K562 (cell line): ENCODE data around the gene SLFN12. TPM values are rescaled to one million over a fixed set of nuclear protein-coding genes. Genes with fewer than 3 reads are reported as not detected.

ENCODE experiments used
- ATAC-seq: fragments of 200-7000 bp; cut with Tn5 transposase; 3 replicates; pipeline ENCODE4 v1.9.1; 2020; ENCODE audit warnings: moderate library complexity
- BruUV-seq: library from RNA; stranded (reverse); fragments of 400-500 nt; replicated peaks from 2 replicates; lab custom pipeline; 2021; lab: Mats Ljungman, UMichigan
- CTCF ChIA-PET: fragments of 300-600 bp; formaldehyde crosslinking; extraction: SDS; loops from one replicate; lab custom pipeline; 2021; ENCODE audit warnings: low intra/inter-chr PET ratio; lab: Yijun Ruan, JAX
- POLR2A ChIA-PET: fragments of 300-600, 350-650 bp; sonication (Branson Sonifier 250); formaldehyde crosslinking; extraction: SDS; loops from one replicate; lab custom pipeline; 2021; ENCODE audit warnings: antibody characterized with exemption, inconsistent platforms; lab: Yijun Ruan, JAX
- DNase-seq, 4 experiments: peaks; one replicate each; pipeline versions ENCODE4 v3.0.0 to v3.0.0-alpha.2; 2011 to 2018; ENCODE audit warnings: low spot score in 3 of 4, mixed read lengths in 3 of 4; ENCODE audit errors: extremely low read depth in 1 of 4
- FAIRE-seq: peaks from 2 replicates; lab custom pipeline; 2011; peaks lifted over from hg19 to GRCh38; lab: Jason Lieb, UNC
- H2AFZ ChIP-seq: 2 replicates; pipeline ENCODE4 v1.6.0; 2011; ENCODE audit warnings: low read depth, low read length, control low read depth, inconsistent platforms
- H3K27ac ChIP-seq: fragments of 200-600 bp; 3 replicates; pipeline ENCODE4 v1.8.0; 2011; ENCODE audit warnings: low read depth, mild to moderate bottlenecking, control low read depth, inconsistent platforms, low read length, moderate library complexity, mixed read lengths; ENCODE audit errors: extremely low read depth
- H3K27me3 ChIP-seq, 2 experiments: fragments of 300-600 bp in 1 of 2; 2 replicates in 1 of 2; 3 replicates in 1 of 2; pipeline versions ENCODE4 v1.6.0 to v1.8.0; 2011; ENCODE audit warnings: inconsistent platforms in 2 of 2, low read length in 2 of 2, mild to moderate bottlenecking in 1 of 2, mixed read lengths in 1 of 2, moderate library complexity in 1 of 2; ENCODE audit not compliant: control insufficient read depth in 2 of 2, insufficient read depth in 2 of 2
- H3K36me3 ChIP-seq: fragments of 300-600 bp; 3 replicates; pipeline ENCODE4 v1.8.0; 2011; ENCODE audit warnings: mild to moderate bottlenecking, low read length, inconsistent platforms; ENCODE audit not compliant: control insufficient read depth, insufficient read depth
- H3K4me1 ChIP-seq, 2 experiments: fragments of 200-600 bp in 1 of 2; replicated peaks in 1 of 2; 2 replicates in 1 of 2; 3 replicates in 1 of 2; pipeline versions ENCODE4 v1.5.1 to v1.8.0; 2011; ENCODE audit warnings: inconsistent platforms in 2 of 2, low read length in 2 of 2, mild to moderate bottlenecking in 1 of 2, mixed read lengths in 1 of 2, moderate library complexity in 1 of 2; ENCODE audit not compliant: control insufficient read depth in 2 of 2, insufficient read depth in 2 of 2
- H3K4me2 ChIP-seq: 2 replicates; pipeline ENCODE4 v1.6.1; 2011; ENCODE audit warnings: low read length, control low read depth, inconsistent platforms, mixed read lengths; ENCODE audit not compliant: insufficient read depth
- H3K4me3 ChIP-seq: fragments of 200-600 bp; sonication (generic), shearing (Covaris generic); 2 replicates; pipeline ENCODE4 v1.5.1; 2016; ENCODE audit warnings: control low read depth, inconsistent platforms
- H3K79me2 ChIP-seq: fragments of 200-600 bp; 3 replicates; pipeline ENCODE4 v1.8.0; 2011; ENCODE audit warnings: low read length, inconsistent platforms; ENCODE audit not compliant: control insufficient read depth, insufficient read depth
- H3K9ac ChIP-seq, 2 experiments: 2 replicates each; pipeline versions ENCODE4 v1.6.0 to v1.6.1; 2011; ENCODE audit warnings: low read depth in 2 of 2, low read length in 2 of 2, control low read depth in 1 of 2, inconsistent platforms in 1 of 2, mild to moderate bottlenecking in 1 of 2, mixed read lengths in 1 of 2; ENCODE audit not compliant: insufficient read depth in 1 of 2
- H3K9me1 ChIP-seq: one replicate; pipeline ENCODE4 v1.6.0; 2011; ENCODE audit warnings: inconsistent platforms, mild to moderate bottlenecking, low read length, moderate library complexity; ENCODE audit not compliant: control insufficient read depth, insufficient read depth
- H3K9me3 ChIP-seq: replicated peaks from 2 replicates; pipeline ENCODE4 v1.5.1; 2011; ENCODE audit warnings: low read depth, low read length, inconsistent platforms; ENCODE audit not compliant: control insufficient read depth, insufficient read depth
- H4K20me1 ChIP-seq: replicated peaks from 2 replicates; pipeline ENCODE4 v1.6.1; 2011; ENCODE audit warnings: low read length, inconsistent platforms, mixed read lengths; ENCODE audit not compliant: control insufficient read depth, insufficient read depth
- ELF2 ChIP-seq: fragments of 250-450 bp; sonication (Bioruptor Pico); IDR thresholded peaks from 2 replicates; pipeline ENCODE4 v1.5.0; 2021; ENCODE audit warnings: mild to moderate bottlenecking
- GTF2A2 ChIP-seq: IDR thresholded peaks from 2 replicates; pipeline ENCODE4 v1.6.1; 2016; ENCODE audit warnings: mild to moderate bottlenecking, missing genetic modification characterization, missing compliant biosample characterization
- HOMEZ ChIP-seq: fragments of 250-450 bp; sonication (Bioruptor Pico); IDR thresholded peaks from 2 replicates; pipeline ENCODE4 v1.4.0; 2020; ENCODE audit warnings: mild to moderate bottlenecking, moderate library complexity
- IFI16 ChIP-seq: fragments of 250-450 bp; sonication (Bioruptor Pico); IDR thresholded peaks from 2 replicates; pipeline ENCODE4 v2.1.2; 2022; ENCODE audit warnings: mild to moderate bottlenecking, inconsistent platforms
- MECOM ChIP-seq: fragments of 250-450 bp; sonication (Bioruptor Pico); IDR thresholded peaks from 2 replicates; pipeline ENCODE4 v1.8.0; 2022; ENCODE audit warnings: inconsistent platforms
- MYBL2 ChIP-seq, 2 experiments: fragments of 450-650 bp in 1 of 2; sonication (generic) in 1 of 2; formaldehyde crosslinking in 1 of 2; IDR thresholded peaks; 2 replicates each; pipeline versions ENCODE4 v1.6.1 to v1.8.1; 2017 to 2022; ENCODE audit warnings: borderline replicate concordance in 1 of 2, inconsistent platforms in 1 of 2, low read depth in 1 of 2, mild to moderate bottlenecking in 1 of 2, missing genetic modification reagents in 1 of 2, moderate library complexity in 1 of 2
- NR2F6 ChIP-seq: fragments of 450-650 bp; formaldehyde crosslinking; IDR thresholded peaks from 2 replicates; pipeline ENCODE4 v1.4.0; 2020; ENCODE audit warnings: mild to moderate bottlenecking
- PCBP1 ChIP-seq: fragments of 200-400 bp; formaldehyde crosslinking; IDR thresholded peaks from 2 replicates; pipeline ENCODE4 v1.6.1; 2018; ENCODE audit warnings: mild to moderate bottlenecking, low read depth, low read length; ENCODE audit not compliant: poor library complexity, severe bottlenecking
- POLR2AphosphoS2 ChIP-seq: IDR thresholded peaks from 2 replicates; pipeline ENCODE4 v1.6.1; 2012; ENCODE audit warnings: low read length, improper control_type of control experiment
- PRDM10 ChIP-seq: fragments of 450-650 bp; IDR thresholded peaks from 2 replicates; pipeline ENCODE4 v1.6.1; 2018; ENCODE audit not compliant: partially characterized antibody
- SFPQ ChIP-seq: fragments of 200-400 bp; formaldehyde crosslinking; IDR thresholded peaks from 2 replicates; pipeline ENCODE4 v1.6.1; 2017; ENCODE audit warnings: mild to moderate bottlenecking, low read depth, low read length, moderate library complexity
- SRSF7 ChIP-seq: fragments of 200-400 bp; formaldehyde crosslinking; optimal IDR thresholded peaks from 2 replicates; pipeline ENCODE3; 2017; ENCODE audit warnings: mild to moderate bottlenecking, low read depth, low read length
- ZNF79 ChIP-seq: fragments of 250-450 bp; sonication (Bioruptor Pico); IDR thresholded peaks from 2 replicates; pipeline ENCODE4 v1.4.0; 2020; ENCODE audit warnings: low read depth, mild to moderate bottlenecking, moderate library complexity
- WGBS: fragments of 100-300 bp; shearing (Covaris generic); methylation state at CpG from one replicate; pipeline ENCODE4 v1.1.6; 2016; ENCODE audit warnings: low coverage, mixed read lengths; ENCODE audit not compliant: insufficient coverage; ENCODE audit errors: missing lambda C conversion rate; 5-methylcytosine and 5-hydroxymethylcytosine counted together
- in situ Hi-C: fragments of 300-500 bp; cut with MboI; formaldehyde crosslinking; loops from 4 replicates; pipeline ENCODE4 v1.15.0; 2018; ENCODE audit warnings: inconsistent platforms, mixed read lengths
- intact Hi-C: fragments of 100-400 bp; cut with micrococcal nuclease; formaldehyde crosslinking; loops from 2 replicates; pipeline ENCODE4 v1.14.2; 2022
- polyA plus RNA-seq, 8 experiments: library from polyadenylated mRNA; depleted of rRNA in 4 of 8; stranded (reverse) in 5 of 8; unstranded in 3 of 8; fragments of >200 nt; fragmentation: Nextera tagmentation in 2 of 8; fragmentation: Illumina TruSeq in 1 of 8; extraction: Ambion mirVana in 2 of 8; extraction: Trizol in 1 of 8; gene quantifications; 2 replicates each; pipeline versions ENCODE4 v1.2.1 to v1.2.3, GENCODE V29; 2011 to 2014; ENCODE audit warnings: inconsistent platforms in 1 of 8, missing spikeins in 1 of 8
- total RNA-seq, 7 experiments: library from RNA; depleted of rRNA in 6 of 7; stranded (reverse); fragments of >200 nt in 6 of 7; fragmentation: Illumina TruSeq in 2 of 7; extraction: Trizol in 2 of 7; gene quantifications; 2 replicates each; pipeline versions ENCODE4 v1.2.1 to v1.2.3, GENCODE V29; 2011 to 2021; ENCODE audit warnings: low replicate concordance in 1 of 7

The SLFN12 gene
- total and polyA plus RNA-seq, 9 of the 15 experiments (the other 6 are each of a cell fraction or from before 2014, with no cell fraction given) = 0.01 to 0.09 (median 0.07) TPM; not detected in 6

GRCh38 chr17:35372846-35373533, 59.3 kb downstream of the SLFN12 start (continued):
- TF ChIP-seq SFPQ = no peak
- TF ChIP-seq, all 486 proteins: peak for 0

GRCh38 chr17:35371934-35372333, 60.4 kb downstream of the SLFN12 start:
- no peak for DNase-seq
- Histone ChIP-seq H3K9me1 (no peaks in the 10 kb centered on the region), H3K27ac (no peak overlapping the region), H3K79me2 (no peaks in the 10 kb centered on the region), H3K27me3 (peaks cover 13 to 16% of the 10 kb centered on the region in 2 experiments; a peak in 3 of 5 replicates), H3K4me1 (peaks cover 0 to 8% of the 10 kb centered on the region in 2 experiments; a peak in 2 of 5 replicates), H4K20me1 (no peaks in the 10 kb centered on the region), H3K9ac (no peak overlapping the region), H3K36me3 (no peaks in the 10 kb centered on the region), H3K4me2 (no peak overlapping the region), H2AFZ (no peak overlapping the region), H3K9me3 (no peaks in the 10 kb centered on the region), H3K4me3 (no peak overlapping the region)
- intact Hi-C loops (no loop called here), in situ Hi-C loops (no loop called here)
- WGBS = 0% methylated on average over 3 of the region's 3 CpGs
- no TSS peak for BruUV-seq
- no peak for ATAC-seq
- CTCF ChIA-PET = no interaction called here
- no peak for FAIRE-seq
- POLR2A ChIA-PET = no interaction called here
- TF ChIP-seq IFI16 (CRISPR knock-in tag) (no peak), MYBL2 (IDR thresholded peaks at IDR 0.05; ENCODE audit: low read depth) (no peak), MYBL2 (CRISPR knock-in tag; IDR thresholded peaks at IDR 0.05; ENCODE audit: borderline replicate concordance) (no peak), PRDM10 (no peak), HOMEZ (CRISPR knock-in tag) (no peak), GTF2A2 (no peak), NR2F6 (no peak), ELF2 (CRISPR knock-in tag) (no peak), SRSF7 (no peak), MECOM (CRISPR knock-in tag) (no peak), PCBP1 (no peak), ZNF79 (no peak), POLR2AphosphoS2 (no peak)
